ENCODE results near the gene R3HDM2.

R3HDM2 gene

DNA sequence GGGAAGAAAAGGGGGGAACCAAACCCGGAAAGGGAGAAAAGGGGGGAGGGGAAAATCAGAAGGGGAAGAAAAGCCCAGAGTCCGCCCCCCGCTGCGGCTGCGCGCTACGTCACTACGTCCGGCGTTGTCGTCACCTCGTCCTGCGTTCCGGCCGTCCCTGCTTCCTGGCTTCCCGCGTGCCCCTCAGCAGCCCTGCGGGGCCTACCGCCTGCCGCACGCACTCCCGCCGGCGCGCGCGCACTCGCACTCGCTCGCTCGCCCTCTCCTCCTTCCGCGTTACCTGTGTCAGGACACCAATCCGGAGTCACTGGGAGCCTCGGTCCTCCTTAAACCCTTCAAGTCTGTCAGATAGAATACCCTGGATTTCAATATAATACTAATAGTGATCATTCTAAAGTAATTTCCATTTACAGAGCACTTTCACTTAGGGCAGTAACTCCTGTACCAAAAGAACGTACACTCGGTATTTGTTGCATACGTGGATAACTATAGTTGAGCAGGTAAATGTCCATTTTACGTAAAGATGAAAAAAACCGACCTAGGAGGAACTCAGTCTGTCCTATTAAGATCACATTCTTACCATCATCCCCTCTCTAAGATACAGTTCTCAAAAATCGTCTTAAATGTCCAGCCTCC, at the start of gene R3HDM2:
TSS of gene R3HDM2 (minus strand) at position 113 of the 636 bp plus-strand sequence. CDS start 120,615 bp downstream, outside the sequence.
- peak within 1 kb of the TSS; percentile 84 for H3K4me3 ChIP-seq (ENCODE audit: low read length, poor library complexity, severe bottlenecking)
- peaks cover 33% of the 10 kb centered on the region for H3K79me2 ChIP-seq (ENCODE audit: insufficient read depth, low read length)
- peaks cover 2% of the 10 kb centered on the region; the same call in 1 of the 2 replicates for H3F3A ChIP-seq (ENCODE audit: low read depth)
- TF ChIP-seq, protein P1, sequence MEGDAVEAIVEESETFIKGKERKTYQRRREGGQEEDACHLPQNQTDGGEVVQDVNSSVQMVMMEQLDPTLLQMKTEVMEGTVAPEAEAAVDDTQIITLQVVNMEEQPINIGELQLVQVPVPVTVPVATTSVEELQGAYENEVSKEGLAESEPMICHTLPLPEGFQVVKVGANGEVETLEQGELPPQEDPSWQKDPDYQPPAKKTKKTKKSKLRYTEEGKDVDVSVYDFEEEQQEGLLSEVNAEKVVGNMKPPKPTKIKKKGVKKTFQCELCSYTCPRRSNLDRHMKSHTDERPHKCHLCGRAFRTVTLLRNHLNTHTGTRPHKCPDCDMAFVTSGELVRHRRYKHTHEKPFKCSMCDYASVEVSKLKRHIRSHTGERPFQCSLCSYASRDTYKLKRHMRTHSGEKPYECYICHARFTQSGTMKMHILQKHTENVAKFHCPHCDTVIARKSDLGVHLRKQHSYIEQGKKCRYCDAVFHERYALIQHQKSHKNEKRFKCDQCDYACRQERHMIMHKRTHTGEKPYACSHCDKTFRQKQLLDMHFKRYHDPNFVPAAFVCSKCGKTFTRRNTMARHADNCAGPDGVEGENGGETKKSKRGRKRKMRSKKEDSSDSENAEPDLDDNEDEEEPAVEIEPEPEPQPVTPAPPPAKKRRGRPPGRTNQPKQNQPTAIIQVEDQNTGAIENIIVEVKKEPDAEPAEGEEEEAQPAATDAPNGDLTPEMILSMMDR (conservative IDR thresholded peaks at IDR 0.05; ENCODE audit: low read length): no peak
- TF ChIP-seq EZH2phosphoT487 (IDR thresholded peaks at IDR 0.05; ENCODE audit: borderline replicate concordance): no peak
- peak within 1 kb of the TSS; percentile 95 for H3K9ac ChIP-seq (ENCODE audit: low read depth, low read length, poor library complexity, severe bottlenecking)
- H3K9me2 ChIP-seq (replicated peaks; ENCODE audit: low read depth, low read length): no peaks in the 10 kb centered on the region
- no peaks in the 10 kb centered on the region for H3K9me3 ChIP-seq (ENCODE audit: insufficient read depth, low read depth, low read length)
- H3K27me3 ChIP-seq (ENCODE audit: insufficient read depth, low read length, poor library complexity, severe bottlenecking): no peaks in the 10 kb centered on the region
- H4K20me1 ChIP-seq (ENCODE audit: insufficient read depth, low read length, poor library complexity, severe bottlenecking): peaks cover 5% of the 10 kb centered on the region
- H3K4me1 ChIP-seq (ENCODE audit: insufficient read depth, low read length, poor library complexity, severe bottlenecking): peaks cover 39% of the 10 kb centered on the region
- peak within 1 kb of the TSS; percentile 98 for H3K4me2 ChIP-seq (ENCODE audit: low read depth, low read length, poor library complexity, severe bottlenecking)
- H2AFZ ChIP-seq (ENCODE audit: low read length): peak within 1 kb of the TSS; percentile 78
- no peaks in the 10 kb centered on the region for H3K36me3 ChIP-seq (ENCODE audit: insufficient read depth, low read length)

- Histone ChIP-seq H3K4me2 (ENCODE audit: low read depth, low read length, poor library complexity, severe bottlenecking) (peak within 1 kb of the TSS; percentile 90), H3K27me3 (ENCODE audit: insufficient read depth, low read length, poor library complexity, severe bottlenecking) (no peaks in the 10 kb centered on the region)
- no peak for TF ChIP-seq EZH2phosphoT487 (IDR thresholded peaks at IDR 0.05; ENCODE audit: borderline replicate concordance)
- TF ChIP-seq, protein P1 (conservative IDR thresholded peaks at IDR 0.05; ENCODE audit: low read length): no peak
These were observed 48.7 kb upstream of the R3HDM2 start, which contains the start of gene ARHGAP9 for GRCh38 chr12:57479376-57480115. Gene ARHGAP9, minus strand, starts transcription at chr12:57479866. Its CDS starts 460 bp downstream, at chr12:57479406.

DNA sequence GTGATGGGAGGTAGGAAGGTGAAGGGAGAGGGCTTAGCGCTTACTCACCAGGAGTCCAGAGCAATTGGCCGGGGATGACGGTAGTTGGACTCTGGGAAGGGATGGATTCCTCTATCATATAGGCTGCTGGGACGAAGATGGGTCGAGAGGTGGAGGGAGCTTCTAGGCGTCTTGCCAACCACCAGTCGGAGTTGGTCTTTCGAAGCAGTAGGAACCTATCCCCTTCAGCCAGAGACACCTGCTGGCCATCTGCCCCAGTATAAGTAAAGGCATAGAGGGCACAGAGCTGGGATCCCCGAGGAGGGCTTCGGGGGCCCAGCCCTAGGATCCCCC, 48.2 kb upstream of the R3HDM2 start:
- no peak overlapping the region for H2AFZ ChIP-seq (ENCODE audit: low read length)
- no peaks in the 10 kb centered on the region for H4K20me1 ChIP-seq (ENCODE audit: insufficient read depth, low read length, poor library complexity, severe bottlenecking)
- peaks cover 64% of the 10 kb centered on the region for H3K4me1 ChIP-seq (ENCODE audit: insufficient read depth, low read length, poor library complexity, severe bottlenecking)
- H3K9ac ChIP-seq (ENCODE audit: low read depth, low read length, poor library complexity, severe bottlenecking): peak overlapping the region; percentile 86
- H3K27me3 ChIP-seq (ENCODE audit: insufficient read depth, low read length, poor library complexity, severe bottlenecking): no peaks in the 10 kb centered on the region
- peaks cover 3% of the 10 kb centered on the region; the same call in 1 of the 2 replicates for H3K36me3 ChIP-seq (ENCODE audit: insufficient read depth, low read length)
- H3K4me3 ChIP-seq (ENCODE audit: low read length, poor library complexity, severe bottlenecking): peak overlapping the region; percentile 79
- H3K79me2 ChIP-seq (ENCODE audit: insufficient read depth, low read length): peaks cover 50% of the 10 kb centered on the region
- H3K9me3 ChIP-seq (ENCODE audit: insufficient read depth, low read depth, low read length): no peaks in the 10 kb centered on the region
- TF ChIP-seq, protein P1 (conservative IDR thresholded peaks at IDR 0.05; ENCODE audit: low read length): no peak; the same call in 1 of the 2 replicates
- no peak for TF ChIP-seq EZH2phosphoT487 (IDR thresholded peaks at IDR 0.05; ENCODE audit: borderline replicate concordance)
- peaks cover 8% of the 10 kb centered on the region; the same call in 1 of the 2 replicates for H3F3A ChIP-seq (ENCODE audit: low read depth)
- peak overlapping the region; percentile 90 for H3K4me2 ChIP-seq (ENCODE audit: low read depth, low read length, poor library complexity, severe bottlenecking)
- H3K9me2 ChIP-seq (replicated peaks; ENCODE audit: low read depth, low read length): no peaks in the 10 kb centered on the region

More at GRCh38 chr12:57479376-57480115, 48.7 kb upstream of the R3HDM2 start, which contains the start of gene ARHGAP9:
- H4K20me1 ChIP-seq (ENCODE audit: insufficient read depth, low read length, poor library complexity, severe bottlenecking): no peaks in the 10 kb centered on the region
- no peaks in the 10 kb centered on the region; the same call in 1 of the 2 replicates for H3K36me3 ChIP-seq (ENCODE audit: insufficient read depth, low read length)
- H3K9me3 ChIP-seq (ENCODE audit: insufficient read depth, low read depth, low read length): no peaks in the 10 kb centered on the region
- H3K79me2 ChIP-seq (ENCODE audit: insufficient read depth, low read length): peaks cover 45% of the 10 kb centered on the region
- peak within 1 kb of the TSS; percentile 15; the same call in 1 of the 2 replicates for H2AFZ ChIP-seq (ENCODE audit: low read length)
- H3K4me3 ChIP-seq (ENCODE audit: low read length, poor library complexity, severe bottlenecking): peak within 1 kb of the TSS; percentile 79
- no peaks in the 10 kb centered on the region for H3K9me2 ChIP-seq (replicated peaks; ENCODE audit: low read depth, low read length)
- H3F3A ChIP-seq (ENCODE audit: low read depth): peaks cover 8% of the 10 kb centered on the region; the same call in 1 of the 2 replicates
- H3K9ac ChIP-seq (ENCODE audit: low read depth, low read length, poor library complexity, severe bottlenecking): peak within 1 kb of the TSS; percentile 86
- H3K4me1 ChIP-seq (ENCODE audit: insufficient read depth, low read length, poor library complexity, severe bottlenecking): peaks cover 58% of the 10 kb centered on the region
